H1 (cell line): Measurements from ENCODE around the gene MGMT.

Experiments used
- CHD1 ChIP-seq: IDR thresholded peaks from 2 replicates; pipeline ENCODE4 v1.6.1; 2012; ENCODE audit warnings: low read depth, low read length, improper control_type of control experiment
- CTCF ChIP-seq, 3 experiments: IDR thresholded peaks; 1 replicate in 2 of 3; 2 replicates in 1 of 3; pipeline versions ENCODE4 v1.5.1 to v1.6.1; 2011; ENCODE audit warnings: low read length in 3 of 3, mild to moderate bottlenecking in 3 of 3, inconsistent platforms in 2 of 3, low read depth in 1 of 3, moderate library complexity in 1 of 3; ENCODE audit not compliant: insufficient read depth in 1 of 3; ENCODE audit errors: control extremely low read depth in 1 of 3
- EZH2 ChIP-seq: fragments of 200-600 bp; sonication (generic); IDR thresholded peaks from 2 replicates; pipeline ENCODE4 v1.7.1; 2012; ENCODE audit warnings: low read depth, mild to moderate bottlenecking, moderate library complexity, low read length, inconsistent platforms; ENCODE audit not compliant: severe bottlenecking
- JUND ChIP-seq: IDR thresholded peaks from 2 replicates; pipeline ENCODE4 v1.6.1; 2011; ENCODE audit warnings: mild to moderate bottlenecking, improper control_type of control experiment, low read length
- SP2 ChIP-seq: IDR thresholded peaks from 2 replicates; pipeline ENCODE4 v1.6.1; 2012; ENCODE audit warnings: mild to moderate bottlenecking, low read length, inconsistent platforms
- TAF7 ChIP-seq: optimal IDR thresholded peaks from 2 replicates; pipeline ENCODE3; 2011; ENCODE audit warnings: low read depth, mild to moderate bottlenecking, inconsistent platforms, low read length, moderate library complexity, borderline replicate concordance

- no peak for TF ChIP-seq SP2
- TF ChIP-seq JUND, result no peak
- no peak for TF ChIP-seq CTCF (IDR thresholded peaks at IDR 0.05; ENCODE audit: control extremely low read depth in 1 of 3, insufficient read depth in 1 of 3, low read depth in 1 of 3, low read length in 3 of 3)
- TF ChIP-seq EZH2, result no peak
- TF ChIP-seq CHD1, result no peak
- TF ChIP-seq TAF7, result no peak
Measured at GRCh38 chr10:129816656-129817045, 349.6 kb downstream of the MGMT start.
